HepG2 (cell line): ENCODE measurements around the gene HAPLN2. TPM values are rescaled to one million over a fixed set of nuclear protein-coding genes. Genes with fewer than 3 reads are reported as not detected.
A peak's percentile ranks its signal among the peaks of the same experiment; 100 is the strongest.

Experiments used
- CHCHD3 ChIP-seq: sonication (generic); formaldehyde crosslinking; IDR thresholded peaks from 2 replicates; pipeline ENCODE4 v1.8.0; 2022; ENCODE audit warnings: mild to moderate bottlenecking, missing genetic modification reagents, moderate library complexity
- HCFC1 ChIP-seq: fragments of 150-350 bp; IDR thresholded peaks from 2 replicates; pipeline ENCODE4 v1.6.1; 2014; ENCODE audit warnings: low read depth, low read length
- MEIS2 ChIP-seq: sonication (generic); formaldehyde crosslinking; IDR thresholded peaks from 2 replicates; pipeline ENCODE4 v1.9.0; 2021; ENCODE audit warnings: mild to moderate bottlenecking, missing genetic modification reagents
- RAD21 ChIP-seq: fragments of 450-650 bp; formaldehyde crosslinking; IDR thresholded peaks from 2 replicates; pipeline ENCODE4 v1.5.0; 2020; ENCODE audit warnings: mild to moderate bottlenecking
- SALL1 ChIP-seq: sonication (generic); formaldehyde crosslinking; IDR thresholded peaks from 2 replicates; pipeline ENCODE4 v1.8.0; 2022; ENCODE audit warnings: mild to moderate bottlenecking, missing genetic modification reagents
- SMAD1 ChIP-seq: sonication (generic); formaldehyde crosslinking; IDR thresholded peaks from 2 replicates; pipeline ENCODE4 v1.4.0; 2020; ENCODE audit warnings: missing genetic modification reagents, low read depth, mild to moderate bottlenecking, borderline replicate concordance
- SNRNP70 ChIP-seq: fragments of 200-400 bp; formaldehyde crosslinking; IDR thresholded peaks from 2 replicates; pipeline ENCODE4 v1.6.1; 2017; ENCODE audit warnings: mild to moderate bottlenecking, low read depth, low read length, moderate library complexity
- ZBTB38 ChIP-seq: sonication (generic); formaldehyde crosslinking; IDR thresholded peaks from 2 replicates; pipeline ENCODE4 v1.5.1; 2020; ENCODE audit warnings: mild to moderate bottlenecking, missing genetic modification reagents
- ZNF12 ChIP-seq: sonication (generic); formaldehyde crosslinking; IDR thresholded peaks from 2 replicates; pipeline ENCODE4 v1.5.0; 2020; ENCODE audit warnings: missing genetic modification reagents
- ZNF180 ChIP-seq: sonication (generic); formaldehyde crosslinking; IDR thresholded peaks from 2 replicates; pipeline ENCODE4 v1.4.0; 2020; ENCODE audit warnings: low read depth, missing genetic modification reagents, borderline replicate concordance
- ZNF232 ChIP-seq: sonication (generic); formaldehyde crosslinking; IDR thresholded peaks from 2 replicates; pipeline ENCODE4 v1.4.0; 2020; ENCODE audit warnings: missing genetic modification reagents, borderline replicate concordance
- ZNF296 ChIP-seq: sonication (generic); formaldehyde crosslinking; conservative IDR thresholded peaks from 2 replicates; pipeline ENCODE4 v1.5.0; 2020; ENCODE audit warnings: mild to moderate bottlenecking, missing genetic modification reagents
- ZNF337 ChIP-seq: sonication (generic); formaldehyde crosslinking; IDR thresholded peaks from 2 replicates; pipeline ENCODE4 v1.5.1; 2020; ENCODE audit warnings: missing genetic modification reagents, low read depth, mild to moderate bottlenecking, borderline replicate concordance
- ZNF468 ChIP-seq: sonication (generic); formaldehyde crosslinking; IDR thresholded peaks from 2 replicates; pipeline ENCODE4 v1.8.0; 2022; ENCODE audit warnings: mild to moderate bottlenecking, moderate library complexity, missing genetic modification reagents
- ZNF484 ChIP-seq: sonication (generic); formaldehyde crosslinking; IDR thresholded peaks from 2 replicates; pipeline ENCODE4 v1.5.1; 2020; ENCODE audit warnings: mild to moderate bottlenecking, low read depth, missing genetic modification reagents, borderline replicate concordance
- ZNF563 ChIP-seq: sonication (generic); formaldehyde crosslinking; IDR thresholded peaks from 2 replicates; pipeline ENCODE4 v1.8.0; 2022; ENCODE audit warnings: mild to moderate bottlenecking, moderate library complexity, missing genetic modification reagents
- ZNF703 ChIP-seq: sonication (generic); formaldehyde crosslinking; IDR thresholded peaks from 2 replicates; pipeline ENCODE4 v1.5.1; 2020; ENCODE audit warnings: missing genetic modification reagents, mild to moderate bottlenecking, moderate library complexity, borderline replicate concordance
- polyA plus RNA-seq, 8 experiments: library from polyadenylated mRNA; depleted of rRNA in 3 of 8; stranded (reverse) in 7 of 8; unstranded in 1 of 8; fragments of >200 nt; fragmentation: Illumina TruSeq in 4 of 8; extraction: Trizol in 4 of 8; gene quantifications; 2 replicates each; pipeline versions ENCODE4 v1.2.1 to v1.2.3, GENCODE V29; 2011 to 2016; ENCODE audit warnings: low read depth in 4 of 8, missing spikeins in 1 of 8, mixed read lengths in 1 of 8; ENCODE audit not compliant: insufficient read depth in 1 of 8
- total RNA-seq, 5 experiments: library from RNA; depleted of rRNA; stranded (reverse); fragments of >200 nt; fragmentation: Illumina TruSeq; extraction: Trizol; gene quantifications; 2 replicates each; pipeline ENCODE4 v1.2.3, GENCODE V29; 2016; ENCODE audit warnings: low read depth in 1 of 5
- TF ChIP-seq, protein P1 (sequence below): sonication (generic); formaldehyde crosslinking; IDR thresholded peaks from 2 replicates; pipeline ENCODE4 v1.4.0; 2020; ENCODE audit warnings: low read depth, mild to moderate bottlenecking, missing genetic modification reagents
- TF ChIP-seq, protein P2 (sequence below): sonication (generic); formaldehyde crosslinking; IDR thresholded peaks from 2 replicates; pipeline ENCODE4 v1.9.0; 2022; ENCODE audit warnings: missing genetic modification reagents, mild to moderate bottlenecking, borderline replicate concordance
- TF ChIP-seq, protein P3 (sequence below): sonication (generic); formaldehyde crosslinking; IDR thresholded peaks from 2 replicates; pipeline ENCODE4 v1.5.1; 2020; ENCODE audit warnings: mild to moderate bottlenecking, moderate library complexity, missing genetic modification reagents
- TF ChIP-seq, protein P4 (sequence below), 2 experiments: sonication (generic) in 1 of 2; formaldehyde crosslinking in 1 of 2; IDR thresholded peaks; 2 replicates each; pipeline versions ENCODE4 v1.5.1 to v1.6.1; 2011 to 2020; ENCODE audit warnings: borderline replicate concordance in 1 of 2, low read depth in 1 of 2, low read length in 1 of 2, mild to moderate bottlenecking in 1 of 2, missing genetic modification reagents in 1 of 2, moderate library complexity in 1 of 2

Gene HAPLN2
- total and polyA plus RNA-seq, 2 of the 13 experiments (the other 11 are each of a cell fraction or from before 2014, with no cell fraction given), result not detected

DNA sequence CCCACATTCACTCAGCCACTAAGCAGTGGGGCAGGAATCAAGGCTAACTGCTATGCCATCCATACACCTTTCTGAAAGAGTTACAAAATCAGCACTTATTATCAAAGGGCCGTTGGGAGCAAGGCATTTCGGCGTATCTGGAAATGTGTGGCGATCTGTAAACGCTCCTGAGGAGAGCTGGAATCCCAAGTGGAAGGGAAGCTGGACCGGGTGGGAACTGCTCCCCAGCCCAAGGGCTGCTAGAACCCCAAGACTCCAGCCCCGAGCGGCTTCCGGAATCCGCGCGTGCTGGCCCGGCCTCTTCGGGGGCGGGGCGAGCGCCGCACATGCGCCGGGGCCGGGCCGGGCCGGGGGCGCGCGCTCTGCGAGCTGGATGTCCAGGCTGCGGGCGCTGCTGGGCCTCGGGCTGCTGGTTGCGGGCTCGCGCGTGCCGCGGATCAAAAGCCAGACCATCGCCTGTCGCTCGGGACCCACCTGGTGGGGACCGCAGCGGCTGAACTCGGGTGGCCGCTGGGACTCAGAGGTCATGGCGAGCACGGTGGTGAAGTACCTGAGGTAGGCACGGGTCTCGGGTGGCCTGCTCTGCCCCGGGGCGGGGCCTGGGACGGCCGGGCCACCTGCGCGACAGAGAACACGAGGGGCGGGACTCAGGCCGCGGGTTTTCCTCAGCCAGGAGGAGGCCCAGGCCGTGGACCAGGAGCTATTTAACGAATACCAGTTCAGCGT, 27.6 kb upstream of the HAPLN2 start, which contains the start of gene NAXE (continued):
- TF ChIP-seq, protein P1, sequence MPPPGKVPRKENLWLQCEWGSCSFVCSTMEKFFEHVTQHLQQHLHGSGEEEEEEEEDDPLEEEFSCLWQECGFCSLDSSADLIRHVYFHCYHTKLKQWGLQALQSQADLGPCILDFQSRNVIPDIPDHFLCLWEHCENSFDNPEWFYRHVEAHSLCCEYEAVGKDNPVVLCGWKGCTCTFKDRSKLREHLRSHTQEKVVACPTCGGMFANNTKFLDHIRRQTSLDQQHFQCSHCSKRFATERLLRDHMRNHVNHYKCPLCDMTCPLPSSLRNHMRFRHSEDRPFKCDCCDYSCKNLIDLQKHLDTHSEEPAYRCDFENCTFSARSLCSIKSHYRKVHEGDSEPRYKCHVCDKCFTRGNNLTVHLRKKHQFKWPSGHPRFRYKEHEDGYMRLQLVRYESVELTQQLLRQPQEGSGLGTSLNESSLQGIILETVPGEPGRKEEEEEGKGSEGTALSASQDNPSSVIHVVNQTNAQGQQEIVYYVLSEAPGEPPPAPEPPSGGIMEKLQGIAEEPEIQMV, result no peak
- no peak for TF ChIP-seq CHCHD3 (CRISPR knock-in tag)
- no peak; the same call in 1 of the 2 replicates for TF ChIP-seq ZBTB38
- TF ChIP-seq ZNF180 (CRISPR knock-in tag), result no peak
- TF ChIP-seq HCFC1, result no peak
- TF ChIP-seq ZNF232 (CRISPR knock-in tag), result no peak; the same call in 1 of the 2 replicates
- no peak for TF ChIP-seq ZNF484 (CRISPR knock-in tag)
- TF ChIP-seq ZNF468 (CRISPR knock-in tag), result no peak
- TF ChIP-seq ZNF703 (CRISPR knock-in tag), result no peak
- TF ChIP-seq, protein P2, sequence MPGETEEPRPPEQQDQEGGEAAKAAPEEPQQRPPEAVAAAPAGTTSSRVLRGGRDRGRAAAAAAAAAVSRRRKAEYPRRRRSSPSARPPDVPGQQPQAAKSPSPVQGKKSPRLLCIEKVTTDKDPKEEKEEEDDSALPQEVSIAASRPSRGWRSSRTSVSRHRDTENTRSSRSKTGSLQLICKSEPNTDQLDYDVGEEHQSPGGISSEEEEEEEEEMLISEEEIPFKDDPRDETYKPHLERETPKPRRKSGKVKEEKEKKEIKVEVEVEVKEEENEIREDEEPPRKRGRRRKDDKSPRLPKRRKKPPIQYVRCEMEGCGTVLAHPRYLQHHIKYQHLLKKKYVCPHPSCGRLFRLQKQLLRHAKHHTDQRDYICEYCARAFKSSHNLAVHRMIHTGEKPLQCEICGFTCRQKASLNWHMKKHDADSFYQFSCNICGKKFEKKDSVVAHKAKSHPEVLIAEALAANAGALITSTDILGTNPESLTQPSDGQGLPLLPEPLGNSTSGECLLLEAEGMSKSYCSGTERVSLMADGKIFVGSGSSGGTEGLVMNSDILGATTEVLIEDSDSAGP (CRISPR knock-in tag), result peak; percentile 58; the same call in 1 of the 2 replicates
- no peak for TF ChIP-seq SMAD1 (CRISPR knock-in tag)
- TF ChIP-seq ZNF296 (CRISPR knock-in tag), result no peak
- peak; percentile 41; the same call in 1 of the 2 replicates for TF ChIP-seq ZNF563 (CRISPR knock-in tag)
- peak; percentile 58 for TF ChIP-seq SALL1 (CRISPR knock-in tag)
- peak; percentile 18; the same call in 1 of the 2 replicates for TF ChIP-seq ZNF337 (CRISPR knock-in tag)
- no peak; the same call in 1 of the 2 replicates for TF ChIP-seq MEIS2 (CRISPR knock-in tag)
- TF ChIP-seq, protein P3, sequence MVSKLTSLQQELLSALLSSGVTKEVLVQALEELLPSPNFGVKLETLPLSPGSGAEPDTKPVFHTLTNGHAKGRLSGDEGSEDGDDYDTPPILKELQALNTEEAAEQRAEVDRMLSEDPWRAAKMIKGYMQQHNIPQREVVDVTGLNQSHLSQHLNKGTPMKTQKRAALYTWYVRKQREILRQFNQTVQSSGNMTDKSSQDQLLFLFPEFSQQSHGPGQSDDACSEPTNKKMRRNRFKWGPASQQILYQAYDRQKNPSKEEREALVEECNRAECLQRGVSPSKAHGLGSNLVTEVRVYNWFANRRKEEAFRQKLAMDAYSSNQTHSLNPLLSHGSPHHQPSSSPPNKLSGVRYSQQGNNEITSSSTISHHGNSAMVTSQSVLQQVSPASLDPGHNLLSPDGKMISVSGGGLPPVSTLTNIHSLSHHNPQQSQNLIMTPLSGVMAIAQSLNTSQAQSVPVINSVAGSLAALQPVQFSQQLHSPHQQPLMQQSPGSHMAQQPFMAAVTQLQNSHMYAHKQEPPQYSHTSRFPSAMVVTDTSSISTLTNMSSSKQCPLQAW (CRISPR knock-in tag), result peak; percentile 63; the same call in 1 of the 2 replicates
- TF ChIP-seq RAD21, result peak; percentile 37
- no peak for TF ChIP-seq SNRNP70
- peak; percentile 18; the same call in 1 of the 2 replicates for TF ChIP-seq ZNF12 (CRISPR knock-in tag)
- TF ChIP-seq, protein P4, sequence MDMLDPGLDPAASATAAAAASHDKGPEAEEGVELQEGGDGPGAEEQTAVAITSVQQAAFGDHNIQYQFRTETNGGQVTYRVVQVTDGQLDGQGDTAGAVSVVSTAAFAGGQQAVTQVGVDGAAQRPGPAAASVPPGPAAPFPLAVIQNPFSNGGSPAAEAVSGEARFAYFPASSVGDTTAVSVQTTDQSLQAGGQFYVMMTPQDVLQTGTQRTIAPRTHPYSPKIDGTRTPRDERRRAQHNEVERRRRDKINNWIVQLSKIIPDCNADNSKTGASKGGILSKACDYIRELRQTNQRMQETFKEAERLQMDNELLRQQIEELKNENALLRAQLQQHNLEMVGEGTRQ (IDR thresholded peaks at IDR 0.05; ENCODE audit: low read depth, low read length), result no peak
- TF ChIP-seq, protein P4 (CRISPR knock-in tag; IDR thresholded peaks at IDR 0.05; ENCODE audit: borderline replicate concordance), result no peak
